GM21737 (cell line): ENCODE results near the gene ACOXL.

Experiments
- ATAC-seq: cut with Tn5 transposase; IDR thresholded peaks from one replicate; pipeline ENCODE4 v1.9.1; 2021; ENCODE audit warnings: mild to moderate bottlenecking, moderate library complexity; ENCODE audit not compliant: unreplicated experiment

Gene ACOXL

GRCh38 chr2:110819711-110820110 lies 87.3 kb downstream of the ACOXL start:
- ATAC-seq: no peak

GRCh38 chr2:110820128-110820527 lies 87.8 kb downstream of the ACOXL start:
- no peak for ATAC-seq

GRCh38 chr2:110823165-110823564 lies 90.8 kb downstream of the ACOXL start:
- no peak for ATAC-seq

GRCh38 chr2:110827511-110827910 lies 95.1 kb downstream of the ACOXL start:
- ATAC-seq: no peak

GRCh38 chr2:110828330-110828729 lies 96.0 kb downstream of the ACOXL start:
- no peak for ATAC-seq

GRCh38 chr2:110829413-110830146 lies 97.2 kb downstream of the ACOXL start:
- no peak for ATAC-seq

GRCh38 chr2:110832740-110833139 lies 100.4 kb downstream of the ACOXL start:
- no peak for ATAC-seq

GRCh38 chr2:110834134-110834827 lies 101.9 kb downstream of the ACOXL start:
- ATAC-seq: no peak

GRCh38 chr2:110836671-110837070 lies 104.3 kb downstream of the ACOXL start:
- ATAC-seq: no peak

- no peak for ATAC-seq
Measured at GRCh38 chr2:110837446-110838409, 105.4 kb downstream of the ACOXL start.

- no peak for ATAC-seq
Measured at GRCh38 chr2:110838657-110839384, 106.4 kb downstream of the ACOXL start.

- no peak for ATAC-seq
Measured at GRCh38 chr2:110840508-110840907, 108.1 kb downstream of the ACOXL start.

GRCh38 chr2:110842048-110842447 lies 109.7 kb downstream of the ACOXL start:
- no peak for ATAC-seq

GRCh38 chr2:110843496-110843895 lies 111.1 kb downstream of the ACOXL start:
- ATAC-seq: no peak

GRCh38 chr2:110843959-110844510 lies 111.7 kb downstream of the ACOXL start:
- no peak for ATAC-seq

- no peak for ATAC-seq
Measured at GRCh38 chr2:110847651-110848050, 115.3 kb downstream of the ACOXL start.

GRCh38 chr2:110848071-110848470 lies 115.7 kb downstream of the ACOXL start:
- ATAC-seq: no peak

GRCh38 chr2:110848519-110849030 lies 116.2 kb downstream of the ACOXL start:
- no peak for ATAC-seq

GRCh38 chr2:110851531-110851930 lies 119.2 kb downstream of the ACOXL start:
- ATAC-seq: no peak

- ATAC-seq: no peak
Measured at GRCh38 chr2:110852051-110852450, 119.7 kb downstream of the ACOXL start.
